Skeletal muscle satellite cell (primary cell): ENCODE data around the gene SIAH3.

Experiments used
- H3K27me3 ChIP-seq: 2 replicates; pipeline ENCODE4 v1.7.0; 2013; ENCODE audit warnings: low read length; ENCODE audit not compliant: control insufficient read depth, insufficient read depth
- H3K36me3 ChIP-seq: 2 replicates; pipeline ENCODE4 v1.7.0; 2013; ENCODE audit warnings: mild to moderate bottlenecking, control low read depth, low read length; ENCODE audit not compliant: insufficient read depth
- H3K4me1 ChIP-seq: 2 replicates; pipeline ENCODE4 v1.7.0; 2013; ENCODE audit warnings: low read length; ENCODE audit not compliant: control insufficient read depth, insufficient read depth
- H3K4me2 ChIP-seq: 2 replicates; pipeline ENCODE4 v1.7.0; 2013; ENCODE audit warnings: mild to moderate bottlenecking, low read length
- H3K4me3 ChIP-seq: 2 replicates; pipeline ENCODE4 v1.7.0; 2013; ENCODE audit warnings: low read length
- H3K9ac ChIP-seq: 2 replicates; pipeline ENCODE4 v1.7.0; 2013; ENCODE audit warnings: mild to moderate bottlenecking, low read depth, low read length, moderate library complexity
- H3K9me3 ChIP-seq: replicated peaks from 2 replicates; pipeline ENCODE4 v1.7.0; 2013; ENCODE audit warnings: mild to moderate bottlenecking, control low read depth, low read length

Gene SIAH3

GRCh38 chr13:45833663-45834375, 17.7 kb downstream of the SIAH3 start:
- Histone ChIP-seq H3K9me3 (no peaks in the 10 kb centered on the region), H3K4me1 (no peaks in the 10 kb centered on the region), H3K4me2 (no peak overlapping the region), H3K36me3 (no peaks in the 10 kb centered on the region), H3K4me3 (no peak overlapping the region), H3K27me3 (peaks cover 28% of the 10 kb centered on the region), H3K9ac (no peak overlapping the region)

- Histone ChIP-seq H3K4me1 (no peaks in the 10 kb centered on the region), H3K9me3 (no peaks in the 10 kb centered on the region), H3K27me3 (peaks cover 22% of the 10 kb centered on the region), H3K4me2 (no peak overlapping the region), H3K9ac (no peak overlapping the region), H3K36me3 (no peaks in the 10 kb centered on the region), H3K4me3 (no peak overlapping the region)
Observed at GRCh38 chr13:45833242-45833641, 18.3 kb downstream of the SIAH3 start.

- Histone ChIP-seq H3K4me3 (no peak overlapping the region), H3K27me3 (peaks cover 26% of the 10 kb centered on the region)
Observed at GRCh38 chr13:45831851-45832250, 19.7 kb downstream of the SIAH3 start.

GRCh38 chr13:45830121-45830520, 21.4 kb downstream of the SIAH3 start:
- no peaks in the 10 kb centered on the region for H3K9me3 ChIP-seq
- H3K4me1 ChIP-seq: no peaks in the 10 kb centered on the region
- no peak overlapping the region for H3K4me2 ChIP-seq
- H3K27me3 ChIP-seq: peaks cover 21% of the 10 kb centered on the region
- H3K36me3 ChIP-seq: no peaks in the 10 kb centered on the region
- no peak overlapping the region for H3K4me3 ChIP-seq
- no peak overlapping the region for H3K9ac ChIP-seq

More at GRCh38 chr13:45831851-45832250, 19.7 kb downstream of the SIAH3 start:
- no peak overlapping the region for H3K9ac ChIP-seq
- H3K4me2 ChIP-seq: no peak overlapping the region
- H3K36me3 ChIP-seq: no peaks in the 10 kb centered on the region
- no peaks in the 10 kb centered on the region for H3K9me3 ChIP-seq
- H3K4me1 ChIP-seq: no peaks in the 10 kb centered on the region

- H3K9me3 ChIP-seq: no peaks in the 10 kb centered on the region
- no peaks in the 10 kb centered on the region for H3K36me3 ChIP-seq
- no peak overlapping the region for H3K4me3 ChIP-seq
- H3K4me1 ChIP-seq: no peaks in the 10 kb centered on the region
- no peak overlapping the region for H3K4me2 ChIP-seq
- H3K9ac ChIP-seq: no peak overlapping the region
- H3K27me3 ChIP-seq: peaks cover 24% of the 10 kb centered on the region
Observed at GRCh38 chr13:45828256-45828968, 23.1 kb downstream of the SIAH3 start.

- H3K4me1 ChIP-seq: no peaks in the 10 kb centered on the region
- H3K4me2 ChIP-seq: no peak overlapping the region
- H3K27me3 ChIP-seq: peaks cover 20% of the 10 kb centered on the region
- no peak overlapping the region for H3K9ac ChIP-seq
- H3K36me3 ChIP-seq: no peaks in the 10 kb centered on the region
- no peaks in the 10 kb centered on the region for H3K9me3 ChIP-seq
- no peak overlapping the region for H3K4me3 ChIP-seq
Observed at GRCh38 chr13:45827318-45827717, 24.2 kb downstream of the SIAH3 start.

GRCh38 chr13:45826731-45827130, 24.8 kb downstream of the SIAH3 start:
- H3K4me1 ChIP-seq: no peaks in the 10 kb centered on the region
- H3K4me2 ChIP-seq: no peak overlapping the region
- H3K36me3 ChIP-seq: no peaks in the 10 kb centered on the region
- peaks cover 21% of the 10 kb centered on the region for H3K27me3 ChIP-seq
- no peaks in the 10 kb centered on the region for H3K9me3 ChIP-seq
- no peak overlapping the region for H3K9ac ChIP-seq
- no peak overlapping the region for H3K4me3 ChIP-seq

- peaks cover 22% of the 10 kb centered on the region for H3K27me3 ChIP-seq
- no peaks in the 10 kb centered on the region for H3K36me3 ChIP-seq
- H3K9me3 ChIP-seq: no peaks in the 10 kb centered on the region
- no peak overlapping the region for H3K9ac ChIP-seq
- H3K4me3 ChIP-seq: no peak overlapping the region
- H3K4me1 ChIP-seq: no peaks in the 10 kb centered on the region
- no peak overlapping the region for H3K4me2 ChIP-seq
Observed at GRCh38 chr13:45825387-45825650, 26.2 kb downstream of the SIAH3 start.

- no peaks in the 10 kb centered on the region for H3K4me1 ChIP-seq
- H3K4me3 ChIP-seq: no peak overlapping the region
- no peaks in the 10 kb centered on the region for H3K9me3 ChIP-seq
- H3K27me3 ChIP-seq: peaks cover 22% of the 10 kb centered on the region
- no peak overlapping the region for H3K4me2 ChIP-seq
- no peak overlapping the region for H3K9ac ChIP-seq
- H3K36me3 ChIP-seq: no peaks in the 10 kb centered on the region
Observed at GRCh38 chr13:45823583-45823982, 28.0 kb downstream of the SIAH3 start.

- H3K27me3 ChIP-seq: peaks cover 14% of the 10 kb centered on the region
- H3K4me2 ChIP-seq: no peak overlapping the region
- no peaks in the 10 kb centered on the region for H3K4me1 ChIP-seq
- H3K9me3 ChIP-seq: no peaks in the 10 kb centered on the region
- no peaks in the 10 kb centered on the region for H3K36me3 ChIP-seq
- H3K4me3 ChIP-seq: no peak overlapping the region
- H3K9ac ChIP-seq: no peak overlapping the region
Observed at GRCh38 chr13:45821811-45822210, 29.7 kb downstream of the SIAH3 start.

- no peaks in the 10 kb centered on the region for H3K36me3 ChIP-seq
Observed at GRCh38 chr13:45820106-45820838, 31.3 kb downstream of the SIAH3 start.

More at GRCh38 chr13:45820106-45820838, 31.3 kb downstream of the SIAH3 start:
- H3K9ac ChIP-seq: no peak overlapping the region
- H3K4me3 ChIP-seq: no peak overlapping the region
- H3K4me2 ChIP-seq: no peak overlapping the region
- H3K4me1 ChIP-seq: no peaks in the 10 kb centered on the region
- peaks cover 11% of the 10 kb centered on the region for H3K27me3 ChIP-seq
- H3K9me3 ChIP-seq: no peaks in the 10 kb centered on the region
